Osteoblast (primary cell): ENCODE measurements around the gene BCAR3. TPM values are rescaled to one million over a fixed set of nuclear protein-coding genes. Genes with fewer than 3 reads are reported as not detected.

Source experiments
- DNase-seq: peaks from one replicate; pipeline ENCODE4 v3.0.0; 2011; ENCODE audit warnings: low spot score, mixed read lengths; ENCODE audit not compliant: insufficient read length; ENCODE audit errors: missing footprints
- H2AFZ ChIP-seq: 2 replicates; pipeline ENCODE4 v1.6.0; 2011; ENCODE audit warnings: mild to moderate bottlenecking, low read length
- H3K27ac ChIP-seq: 2 replicates; pipeline ENCODE4 v1.5.1; 2011; ENCODE audit warnings: mild to moderate bottlenecking, low read depth, low read length, moderate library complexity
- H3K27me3 ChIP-seq: 2 replicates; pipeline ENCODE4 v1.6.0; 2012; ENCODE audit warnings: mild to moderate bottlenecking, control low read depth, inconsistent platforms, low read length, moderate library complexity; ENCODE audit not compliant: insufficient read depth
- H3K36me3 ChIP-seq: 2 replicates; pipeline ENCODE4 v1.5.1; 2011; ENCODE audit warnings: mild to moderate bottlenecking, low read length, control low read depth, moderate library complexity; ENCODE audit not compliant: insufficient read depth
- H3K4me1 ChIP-seq: 2 replicates; pipeline ENCODE4 v1.5.1; 2011; ENCODE audit warnings: mild to moderate bottlenecking, low read length, control low read depth, moderate library complexity; ENCODE audit not compliant: insufficient read depth
- H3K4me2 ChIP-seq: 2 replicates; pipeline ENCODE4 v1.6.0; 2011; ENCODE audit warnings: mild to moderate bottlenecking, low read length; ENCODE audit not compliant: insufficient read depth
- H3K4me3 ChIP-seq: fragments of 200-600 bp; sonication (generic); 3 replicates; pipeline ENCODE4 v1.5.1; 2012; ENCODE audit warnings: mild to moderate bottlenecking, low read length, inconsistent platforms; ENCODE audit not compliant: insufficient read depth
- H3K79me2 ChIP-seq: 2 replicates; pipeline ENCODE4 v1.6.0; 2012; ENCODE audit warnings: mild to moderate bottlenecking, low read length, control low read depth, inconsistent platforms; ENCODE audit not compliant: insufficient read depth
- H3K9me3 ChIP-seq: 2 replicates; pipeline ENCODE4 v1.5.1; 2011; ENCODE audit warnings: low read depth, low read length, control low read depth
- H4K20me1 ChIP-seq: 2 replicates; pipeline ENCODE4 v1.6.0; 2012; ENCODE audit warnings: mild to moderate bottlenecking, low read length, control low read depth; ENCODE audit not compliant: insufficient read depth
- total RNA-seq: library from RNA; depleted of rRNA; stranded (reverse); fragments of >200 nt; gene quantifications from 2 replicates; pipeline ENCODE4 v1.2.3, GENCODE V29; 2012
- TF ChIP-seq, protein P1 (sequence below): IDR thresholded peaks from 2 replicates; pipeline ENCODE4 v1.5.1; 2011; ENCODE audit warnings: mild to moderate bottlenecking, low read depth, low read length, moderate library complexity; ENCODE audit errors: extremely low read depth

BCAR3 gene
- total RNA-seq, 1 donor = 34.0 TPM

GRCh38 chr1:93715529-93716126, 34.0 kb upstream of the BCAR3 start:
- no peaks in the 10 kb centered on the region for H3K27me3 ChIP-seq
- no peak for DNase-seq
- H3K9me3 ChIP-seq = no peaks in the 10 kb centered on the region
- H2AFZ ChIP-seq = peak overlapping the region; percentile 41
- H3K36me3 ChIP-seq = no peaks in the 10 kb centered on the region
- peaks cover 6% of the 10 kb centered on the region for H3K4me1 ChIP-seq
- TF ChIP-seq, protein P1, sequence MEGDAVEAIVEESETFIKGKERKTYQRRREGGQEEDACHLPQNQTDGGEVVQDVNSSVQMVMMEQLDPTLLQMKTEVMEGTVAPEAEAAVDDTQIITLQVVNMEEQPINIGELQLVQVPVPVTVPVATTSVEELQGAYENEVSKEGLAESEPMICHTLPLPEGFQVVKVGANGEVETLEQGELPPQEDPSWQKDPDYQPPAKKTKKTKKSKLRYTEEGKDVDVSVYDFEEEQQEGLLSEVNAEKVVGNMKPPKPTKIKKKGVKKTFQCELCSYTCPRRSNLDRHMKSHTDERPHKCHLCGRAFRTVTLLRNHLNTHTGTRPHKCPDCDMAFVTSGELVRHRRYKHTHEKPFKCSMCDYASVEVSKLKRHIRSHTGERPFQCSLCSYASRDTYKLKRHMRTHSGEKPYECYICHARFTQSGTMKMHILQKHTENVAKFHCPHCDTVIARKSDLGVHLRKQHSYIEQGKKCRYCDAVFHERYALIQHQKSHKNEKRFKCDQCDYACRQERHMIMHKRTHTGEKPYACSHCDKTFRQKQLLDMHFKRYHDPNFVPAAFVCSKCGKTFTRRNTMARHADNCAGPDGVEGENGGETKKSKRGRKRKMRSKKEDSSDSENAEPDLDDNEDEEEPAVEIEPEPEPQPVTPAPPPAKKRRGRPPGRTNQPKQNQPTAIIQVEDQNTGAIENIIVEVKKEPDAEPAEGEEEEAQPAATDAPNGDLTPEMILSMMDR = no peak
- H3K4me3 ChIP-seq = no peak overlapping the region
- H3K27ac ChIP-seq = no peak overlapping the region
- no peak overlapping the region for H3K4me2 ChIP-seq
- H4K20me1 ChIP-seq = no peaks in the 10 kb centered on the region
- H3K79me2 ChIP-seq = no peaks in the 10 kb centered on the region

DNA sequence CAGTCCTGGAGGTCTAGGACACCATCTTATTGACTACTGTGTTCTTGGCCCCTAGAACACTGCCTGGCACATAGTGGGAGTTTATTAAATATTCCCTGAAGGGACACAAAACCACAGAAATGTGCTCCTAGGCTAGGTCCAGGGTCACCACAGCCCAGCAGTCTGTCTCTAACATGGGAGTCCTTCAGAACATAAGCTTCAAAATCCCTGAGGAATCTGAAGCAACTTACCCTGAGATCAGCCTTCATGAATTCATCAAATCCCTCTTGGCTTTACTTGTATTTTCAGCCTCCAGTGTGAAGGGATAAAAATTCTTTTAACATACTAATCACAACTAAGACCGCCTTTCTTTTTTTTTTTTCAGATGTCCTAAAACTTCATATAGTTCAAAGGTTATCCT, 32.7 kb upstream of the BCAR3 start:
- no peak for DNase-seq
- TF ChIP-seq, protein P1 = no peak
- Histone ChIP-seq H3K9me3 (no peaks in the 10 kb centered on the region), H4K20me1 (no peaks in the 10 kb centered on the region), H3K79me2 (no peaks in the 10 kb centered on the region), H3K4me3 (no peak overlapping the region), H3K27ac (no peak overlapping the region), H3K4me2 (no peak overlapping the region), H3K27me3 (no peaks in the 10 kb centered on the region), H3K4me1 (peaks cover 6% of the 10 kb centered on the region), H3K36me3 (no peaks in the 10 kb centered on the region), H2AFZ (no peak overlapping the region)

- Histone ChIP-seq H3K79me2 (no peaks in the 10 kb centered on the region), H3K4me1 (peaks cover 6% of the 10 kb centered on the region), H3K9me3 (no peaks in the 10 kb centered on the region), H3K27me3 (no peaks in the 10 kb centered on the region), H3K27ac (no peak overlapping the region), H4K20me1 (no peaks in the 10 kb centered on the region), H3K4me2 (no peak overlapping the region), H3K4me3 (no peak overlapping the region), H2AFZ (no peak overlapping the region), H3K36me3 (no peaks in the 10 kb centered on the region)
- TF ChIP-seq, protein P1 = no peak
- DNase-seq = no peak
These were observed 31.7 kb upstream of the BCAR3 start for GRCh38 chr1:93713341-93713740.

- Histone ChIP-seq H3K4me1 (peaks cover 6% of the 10 kb centered on the region), H3K79me2 (no peaks in the 10 kb centered on the region), H2AFZ (no peak overlapping the region), H3K4me3 (no peak overlapping the region), H3K27ac (no peak overlapping the region), H3K36me3 (no peaks in the 10 kb centered on the region), H3K4me2 (no peak overlapping the region), H3K9me3 (no peaks in the 10 kb centered on the region), H3K27me3 (no peaks in the 10 kb centered on the region), H4K20me1 (no peaks in the 10 kb centered on the region)
- no peak for DNase-seq
- TF ChIP-seq, protein P1 = no peak
These were observed 31.1 kb upstream of the BCAR3 start for GRCh38 chr1:93712741-93713140.
